Measurements from ENCODE around the gene PAQR9.

DNA sequence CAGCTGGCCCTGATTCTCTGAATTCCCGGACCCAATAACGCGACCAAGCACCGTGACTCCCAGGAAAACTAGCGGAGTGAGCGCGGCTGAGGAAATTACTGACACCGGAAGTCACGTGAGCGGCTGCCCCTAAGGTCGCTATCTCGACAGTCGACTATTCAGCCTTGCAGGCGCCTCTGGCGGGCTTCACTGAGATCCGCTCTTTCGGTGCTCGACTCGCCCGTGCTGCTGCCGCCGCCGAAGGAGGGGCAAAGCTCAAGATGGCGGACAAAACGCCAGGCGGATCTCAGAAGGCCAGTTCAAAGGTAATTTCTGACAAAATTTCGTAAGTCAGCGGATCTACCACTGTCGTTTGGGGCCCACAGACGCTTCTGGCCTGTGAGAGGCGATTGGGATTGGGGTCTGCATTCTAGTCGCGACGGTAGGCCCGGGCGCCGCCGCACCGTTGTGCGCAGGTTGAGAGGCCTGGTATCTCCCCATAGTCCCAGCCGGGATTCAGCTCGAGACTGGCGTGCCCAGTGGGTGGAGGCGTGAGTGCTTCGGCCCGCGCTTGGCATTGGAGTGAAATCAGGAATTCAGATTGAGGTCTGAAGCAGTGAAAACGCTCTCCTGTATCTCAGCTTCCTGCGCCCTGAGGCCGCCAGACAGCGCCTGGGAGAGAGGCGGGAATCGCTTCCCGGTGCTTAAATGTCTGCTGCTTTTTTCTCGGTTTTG is 38.1 kb upstream of the PAQR9 start, which contains the start of gene U2SURP:
- peak; percentile 88 for TF ChIP-seq POLR2A (IDR thresholded peaks at IDR 0.05; ENCODE audit: extremely low read depth, insufficient read length)
- TF ChIP-seq, protein P1, sequence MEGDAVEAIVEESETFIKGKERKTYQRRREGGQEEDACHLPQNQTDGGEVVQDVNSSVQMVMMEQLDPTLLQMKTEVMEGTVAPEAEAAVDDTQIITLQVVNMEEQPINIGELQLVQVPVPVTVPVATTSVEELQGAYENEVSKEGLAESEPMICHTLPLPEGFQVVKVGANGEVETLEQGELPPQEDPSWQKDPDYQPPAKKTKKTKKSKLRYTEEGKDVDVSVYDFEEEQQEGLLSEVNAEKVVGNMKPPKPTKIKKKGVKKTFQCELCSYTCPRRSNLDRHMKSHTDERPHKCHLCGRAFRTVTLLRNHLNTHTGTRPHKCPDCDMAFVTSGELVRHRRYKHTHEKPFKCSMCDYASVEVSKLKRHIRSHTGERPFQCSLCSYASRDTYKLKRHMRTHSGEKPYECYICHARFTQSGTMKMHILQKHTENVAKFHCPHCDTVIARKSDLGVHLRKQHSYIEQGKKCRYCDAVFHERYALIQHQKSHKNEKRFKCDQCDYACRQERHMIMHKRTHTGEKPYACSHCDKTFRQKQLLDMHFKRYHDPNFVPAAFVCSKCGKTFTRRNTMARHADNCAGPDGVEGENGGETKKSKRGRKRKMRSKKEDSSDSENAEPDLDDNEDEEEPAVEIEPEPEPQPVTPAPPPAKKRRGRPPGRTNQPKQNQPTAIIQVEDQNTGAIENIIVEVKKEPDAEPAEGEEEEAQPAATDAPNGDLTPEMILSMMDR (IDR thresholded peaks at IDR 0.05; ENCODE audit: low read depth, low read length), result no peak
- TF ChIP-seq, protein P2, sequence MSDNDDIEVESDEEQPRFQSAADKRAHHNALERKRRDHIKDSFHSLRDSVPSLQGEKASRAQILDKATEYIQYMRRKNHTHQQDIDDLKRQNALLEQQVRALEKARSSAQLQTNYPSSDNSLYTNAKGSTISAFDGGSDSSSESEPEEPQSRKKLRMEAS (IDR thresholded peaks at IDR 0.05; ENCODE audit: low read depth, low read length), result peak; percentile 94

Data from NB4 (cell line).